WTC11 (cell line): ENCODE measurements around the gene AZIN2. TPM values are rescaled to one million over a fixed set of nuclear protein-coding genes. Genes with fewer than 3 reads are reported as not detected.

Source experiments
- ATAC-seq: fragments of 200-7000 bp; cut with Tn5 transposase; 2 replicates; pipeline ENCODE4 v1.10.0; 2021; ENCODE audit warnings: mild to moderate bottlenecking, moderate library complexity
- CTCF ChIA-PET: fragments of 300-600 bp; sonication (Branson Sonifier 250); formaldehyde crosslinking; loops from one replicate; lab custom pipeline; 2021; ENCODE audit warnings: antibody characterized with exemption; lab: Charles Lee
- POLR2A ChIA-PET: fragments of 350-600 bp; sonication (Branson Sonifier 250); formaldehyde crosslinking; loops from one replicate; lab custom pipeline; 2021; ENCODE audit warnings: antibody characterized with exemption; lab: Charles Lee
- DNase-seq: peaks from one replicate; pipeline ENCODE4 v3.0.0; 2021; ENCODE audit warnings: low spot score
- H3K27ac Mint-ChIP-seq: 2 replicates; pipeline ENCODE4 v1.8.0; 2021; ENCODE audit warnings: mixed read lengths
- H3K27me3 Mint-ChIP-seq: 2 replicates; pipeline ENCODE4 v1.8.0; 2021; ENCODE audit warnings: low read depth, mild to moderate bottlenecking, moderate library complexity, mixed read lengths
- H3K36me3 Mint-ChIP-seq: 2 replicates; pipeline ENCODE4 v1.8.0; 2021; ENCODE audit warnings: mixed read lengths
- H3K4me1 Mint-ChIP-seq: 2 replicates; pipeline ENCODE4 v1.8.0; 2022; ENCODE audit warnings: mixed read lengths
- H3K4me3 Mint-ChIP-seq: 2 replicates; pipeline ENCODE4 v1.8.0; 2021; ENCODE audit warnings: mild to moderate bottlenecking, moderate library complexity, mixed read lengths
- H3K9me3 Mint-ChIP-seq: 2 replicates; pipeline ENCODE4 v1.8.0; 2021; ENCODE audit warnings: mixed read lengths
- CBFB ChIP-seq: sonication (generic); formaldehyde crosslinking; IDR thresholded peaks from 2 replicates; pipeline ENCODE4 v1.8.1; 2022; ENCODE audit warnings: mild to moderate bottlenecking, low read depth, missing genetic modification reagents
- ELF4 ChIP-seq: sonication (generic); formaldehyde crosslinking; IDR thresholded peaks from 2 replicates; pipeline ENCODE4 v1.8.1; 2022; ENCODE audit warnings: low read depth, mild to moderate bottlenecking, moderate library complexity, missing genetic modification reagents
- ERG ChIP-seq: fragments of 250-450 bp; sonication (Bioruptor Pico); IDR thresholded peaks from 2 replicates; pipeline ENCODE4 v1.8.0; 2021; ENCODE audit warnings: mild to moderate bottlenecking
- ETV6 ChIP-seq: sonication (generic); formaldehyde crosslinking; IDR thresholded peaks from 2 replicates; pipeline ENCODE4 v1.8.1; 2022; ENCODE audit warnings: mild to moderate bottlenecking, missing genetic modification reagents
- NFATC4 ChIP-seq: fragments of 250-450 bp; sonication (Bioruptor Pico); IDR thresholded peaks from 2 replicates; pipeline ENCODE4 v1.9.0; 2021; ENCODE audit warnings: mild to moderate bottlenecking
- NR1H2 ChIP-seq: sonication (generic); formaldehyde crosslinking; IDR thresholded peaks from 2 replicates; pipeline ENCODE4 v1.9.0; 2021; ENCODE audit warnings: mild to moderate bottlenecking, moderate library complexity, missing genetic modification reagents
- RELA ChIP-seq: sonication (generic); formaldehyde crosslinking; IDR thresholded peaks from 2 replicates; pipeline ENCODE4 v1.8.1; 2022; ENCODE audit warnings: missing genetic modification reagents, mild to moderate bottlenecking, borderline replicate concordance
- SOX15 ChIP-seq: fragments of 250-450 bp; sonication (Bioruptor Pico); IDR thresholded peaks from 2 replicates; pipeline ENCODE4 v1.9.0; 2021; ENCODE audit warnings: mild to moderate bottlenecking
- ZBTB43 ChIP-seq: sonication (generic); formaldehyde crosslinking; IDR thresholded peaks from 2 replicates; pipeline ENCODE4 v1.8.1; 2023; ENCODE audit warnings: mild to moderate bottlenecking, missing genetic modification reagents
- ZNF396 ChIP-seq: fragments of 250-450 bp; sonication (Bioruptor Pico); IDR thresholded peaks from 2 replicates; pipeline ENCODE4 v1.8.0; 2021; ENCODE audit warnings: mild to moderate bottlenecking, moderate library complexity, borderline replicate concordance
- ZNF416 ChIP-seq: fragments of 250-450 bp; sonication (Bioruptor Pico); IDR thresholded peaks from 2 replicates; pipeline ENCODE4 v1.9.0; 2021; ENCODE audit warnings: mild to moderate bottlenecking, inconsistent platforms
- total RNA-seq: library from RNA; stranded (reverse); gene quantifications from 3 replicates; pipeline ENCODE4 v1.2.3, GENCODE V29; 2021
- TF ChIP-seq, protein P1 (sequence below): sonication (generic); formaldehyde crosslinking; IDR thresholded peaks from 2 replicates; pipeline ENCODE4 v1.8.0; 2022; ENCODE audit warnings: mild to moderate bottlenecking, missing genetic modification reagents
- TF ChIP-seq, protein P2 (sequence below): sonication (generic); formaldehyde crosslinking; IDR thresholded peaks from 2 replicates; pipeline ENCODE4 v1.8.0; 2023; ENCODE audit warnings: missing genetic modification reagents, mild to moderate bottlenecking, borderline replicate concordance
- TF ChIP-seq, protein P3 (sequence below): fragments of 250-450 bp; sonication (Bioruptor Pico); IDR thresholded peaks from 2 replicates; pipeline ENCODE4 v1.9.0; 2021; ENCODE audit warnings: mild to moderate bottlenecking
- TF ChIP-seq, protein P4 (sequence below): sonication (generic); formaldehyde crosslinking; IDR thresholded peaks from 2 replicates; pipeline ENCODE4 v1.8.1; 2023; ENCODE audit warnings: mild to moderate bottlenecking, missing genetic modification reagents, moderate library complexity
- TF ChIP-seq, protein P5 (sequence below): fragments of 250-450 bp; sonication (Bioruptor Pico); IDR thresholded peaks from 2 replicates; pipeline ENCODE4 v1.9.0; 2021; ENCODE audit warnings: mild to moderate bottlenecking

AZIN2 gene
- total RNA-seq, 1 experiment from 2014 or later = 1.7 TPM

DNA sequence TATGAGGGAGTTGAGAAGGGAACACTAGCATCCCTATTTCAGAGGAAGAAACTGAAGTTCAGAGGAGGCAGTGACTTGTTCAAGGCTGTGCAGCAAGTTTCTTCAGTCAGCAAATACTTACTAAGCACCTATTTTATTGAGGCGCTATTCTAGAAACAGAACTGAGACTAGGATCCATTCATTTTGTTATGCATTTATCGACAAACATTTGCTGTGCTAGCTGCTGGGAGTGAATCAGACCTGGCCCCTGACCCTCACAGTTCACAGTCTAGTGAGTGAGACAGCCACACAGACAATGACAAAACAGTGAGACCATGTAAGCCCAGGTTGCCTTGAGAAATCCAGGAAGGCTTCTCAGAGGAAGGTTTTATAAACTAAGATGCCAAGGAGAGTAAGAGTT is 72.7 kb downstream of the AZIN2 start:
- peak overlapping the region; percentile 93 for H3K27ac Mint-ChIP-seq
- H3K9me3 Mint-ChIP-seq = no peaks in the 10 kb centered on the region
- DNase-seq (no peak), ATAC-seq (no peak)
- H3K4me3 Mint-ChIP-seq = no peak overlapping the region
- CTCF ChIA-PET = interaction anchor here (0.6 to 4.6 kb wide), 6 partner anchors 13 to 347 kb away, joined by 3 to 83 read pairs (median 7); partner anchors contain the start of gene TRIM62
- H3K27me3 Mint-ChIP-seq = no peaks in the 10 kb centered on the region; the same call in 1 of the 2 replicates
- TF ChIP-seq CBFB (CRISPR knock-in tag) (no peak), ZNF416 (no peak), ZBTB43 (CRISPR knock-in tag) (no peak), RELA (CRISPR knock-in tag) (no peak), NFATC4 (CRISPR knock-in tag) (no peak)
- TF ChIP-seq, protein P1, sequence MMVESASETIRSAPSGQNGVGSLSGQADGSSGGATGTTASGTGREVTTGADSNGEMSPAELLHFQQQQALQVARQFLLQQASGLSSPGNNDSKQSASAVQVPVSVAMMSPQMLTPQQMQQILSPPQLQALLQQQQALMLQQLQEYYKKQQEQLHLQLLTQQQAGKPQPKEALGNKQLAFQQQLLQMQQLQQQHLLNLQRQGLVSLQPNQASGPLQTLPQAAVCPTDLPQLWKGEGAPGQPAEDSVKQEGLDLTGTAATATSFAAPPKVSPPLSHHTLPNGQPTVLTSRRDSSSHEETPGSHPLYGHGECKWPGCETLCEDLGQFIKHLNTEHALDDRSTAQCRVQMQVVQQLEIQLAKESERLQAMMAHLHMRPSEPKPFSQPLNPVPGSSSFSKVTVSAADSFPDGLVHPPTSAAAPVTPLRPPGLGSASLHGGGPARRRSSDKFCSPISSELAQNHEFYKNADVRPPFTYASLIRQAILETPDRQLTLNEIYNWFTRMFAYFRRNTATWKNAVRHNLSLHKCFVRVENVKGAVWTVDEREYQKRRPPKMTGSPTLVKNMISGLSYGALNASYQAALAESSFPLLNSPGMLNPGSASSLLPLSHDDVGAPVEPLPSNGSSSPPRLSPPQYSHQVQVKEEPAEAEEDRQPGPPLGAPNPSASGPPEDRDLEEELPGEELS (CRISPR knock-in tag) = no peak
- TF ChIP-seq, protein P2, sequence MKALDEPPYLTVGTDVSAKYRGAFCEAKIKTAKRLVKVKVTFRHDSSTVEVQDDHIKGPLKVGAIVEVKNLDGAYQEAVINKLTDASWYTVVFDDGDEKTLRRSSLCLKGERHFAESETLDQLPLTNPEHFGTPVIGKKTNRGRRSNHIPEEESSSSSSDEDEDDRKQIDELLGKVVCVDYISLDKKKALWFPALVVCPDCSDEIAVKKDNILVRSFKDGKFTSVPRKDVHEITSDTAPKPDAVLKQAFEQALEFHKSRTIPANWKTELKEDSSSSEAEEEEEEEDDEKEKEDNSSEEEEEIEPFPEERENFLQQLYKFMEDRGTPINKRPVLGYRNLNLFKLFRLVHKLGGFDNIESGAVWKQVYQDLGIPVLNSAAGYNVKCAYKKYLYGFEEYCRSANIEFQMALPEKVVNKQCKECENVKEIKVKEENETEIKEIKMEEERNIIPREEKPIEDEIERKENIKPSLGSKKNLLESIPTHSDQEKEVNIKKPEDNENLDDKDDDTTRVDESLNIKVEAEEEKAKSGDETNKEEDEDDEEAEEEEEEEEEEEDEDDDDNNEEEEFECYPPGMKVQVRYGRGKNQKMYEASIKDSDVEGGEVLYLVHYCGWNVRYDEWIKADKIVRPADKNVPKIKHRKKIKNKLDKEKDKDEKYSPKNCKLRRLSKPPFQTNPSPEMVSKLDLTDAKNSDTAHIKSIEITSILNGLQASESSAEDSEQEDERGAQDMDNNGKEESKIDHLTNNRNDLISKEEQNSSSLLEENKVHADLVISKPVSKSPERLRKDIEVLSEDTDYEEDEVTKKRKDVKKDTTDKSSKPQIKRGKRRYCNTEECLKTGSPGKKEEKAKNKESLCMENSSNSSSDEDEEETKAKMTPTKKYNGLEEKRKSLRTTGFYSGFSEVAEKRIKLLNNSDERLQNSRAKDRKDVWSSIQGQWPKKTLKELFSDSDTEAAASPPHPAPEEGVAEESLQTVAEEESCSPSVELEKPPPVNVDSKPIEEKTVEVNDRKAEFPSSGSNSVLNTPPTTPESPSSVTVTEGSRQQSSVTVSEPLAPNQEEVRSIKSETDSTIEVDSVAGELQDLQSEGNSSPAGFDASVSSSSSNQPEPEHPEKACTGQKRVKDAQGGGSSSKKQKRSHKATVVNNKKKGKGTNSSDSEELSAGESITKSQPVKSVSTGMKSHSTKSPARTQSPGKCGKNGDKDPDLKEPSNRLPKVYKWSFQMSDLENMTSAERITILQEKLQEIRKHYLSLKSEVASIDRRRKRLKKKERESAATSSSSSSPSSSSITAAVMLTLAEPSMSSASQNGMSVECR (CRISPR knock-in tag) = no peak
- TF ChIP-seq, protein P3, sequence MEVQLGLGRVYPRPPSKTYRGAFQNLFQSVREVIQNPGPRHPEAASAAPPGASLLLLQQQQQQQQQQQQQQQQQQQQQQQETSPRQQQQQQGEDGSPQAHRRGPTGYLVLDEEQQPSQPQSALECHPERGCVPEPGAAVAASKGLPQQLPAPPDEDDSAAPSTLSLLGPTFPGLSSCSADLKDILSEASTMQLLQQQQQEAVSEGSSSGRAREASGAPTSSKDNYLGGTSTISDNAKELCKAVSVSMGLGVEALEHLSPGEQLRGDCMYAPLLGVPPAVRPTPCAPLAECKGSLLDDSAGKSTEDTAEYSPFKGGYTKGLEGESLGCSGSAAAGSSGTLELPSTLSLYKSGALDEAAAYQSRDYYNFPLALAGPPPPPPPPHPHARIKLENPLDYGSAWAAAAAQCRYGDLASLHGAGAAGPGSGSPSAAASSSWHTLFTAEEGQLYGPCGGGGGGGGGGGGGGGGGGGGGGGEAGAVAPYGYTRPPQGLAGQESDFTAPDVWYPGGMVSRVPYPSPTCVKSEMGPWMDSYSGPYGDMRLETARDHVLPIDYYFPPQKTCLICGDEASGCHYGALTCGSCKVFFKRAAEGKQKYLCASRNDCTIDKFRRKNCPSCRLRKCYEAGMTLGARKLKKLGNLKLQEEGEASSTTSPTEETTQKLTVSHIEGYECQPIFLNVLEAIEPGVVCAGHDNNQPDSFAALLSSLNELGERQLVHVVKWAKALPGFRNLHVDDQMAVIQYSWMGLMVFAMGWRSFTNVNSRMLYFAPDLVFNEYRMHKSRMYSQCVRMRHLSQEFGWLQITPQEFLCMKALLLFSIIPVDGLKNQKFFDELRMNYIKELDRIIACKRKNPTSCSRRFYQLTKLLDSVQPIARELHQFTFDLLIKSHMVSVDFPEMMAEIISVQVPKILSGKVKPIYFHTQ (CRISPR knock-in tag) = no peak
- TF ChIP-seq, all 79 proteins: peak for 0
- POLR2A ChIA-PET = interaction anchor here (1.6 kb wide), 1 partner anchor 12 kb away, joined by 4 read pairs; no protein-coding TSS in a partner anchor
- Mint-ChIP-seq H3K4me1 (peaks cover 47% of the 10 kb centered on the region), H3K36me3 (peaks cover 16% of the 10 kb centered on the region)

GRCh38 chr1:33155877-33156538 is 75.1 kb downstream of the AZIN2 start:
- Mint-ChIP-seq H3K36me3 (peaks cover 19% of the 10 kb centered on the region), H3K9me3 (no peaks in the 10 kb centered on the region), H3K27ac (peak overlapping the region; percentile 43; the same call in 1 of the 2 replicates), H3K4me3 (no peak overlapping the region), H3K27me3 (no peaks in the 10 kb centered on the region; the same call in 1 of the 2 replicates), H3K4me1 (peaks cover 38% of the 10 kb centered on the region)
- ChIA-PET CTCF (no interaction called here), POLR2A (no interaction called here)
- DNase-seq = no peak
- no peak for ATAC-seq
- TF ChIP-seq NR1H2 (CRISPR knock-in tag) (no peak), ZNF396 (CRISPR knock-in tag) (no peak), SOX15 (no peak), ERG (CRISPR knock-in tag) (no peak), ETV6 (CRISPR knock-in tag) (no peak), ELF4 (CRISPR knock-in tag) (no peak)
- TF ChIP-seq, protein P4, sequence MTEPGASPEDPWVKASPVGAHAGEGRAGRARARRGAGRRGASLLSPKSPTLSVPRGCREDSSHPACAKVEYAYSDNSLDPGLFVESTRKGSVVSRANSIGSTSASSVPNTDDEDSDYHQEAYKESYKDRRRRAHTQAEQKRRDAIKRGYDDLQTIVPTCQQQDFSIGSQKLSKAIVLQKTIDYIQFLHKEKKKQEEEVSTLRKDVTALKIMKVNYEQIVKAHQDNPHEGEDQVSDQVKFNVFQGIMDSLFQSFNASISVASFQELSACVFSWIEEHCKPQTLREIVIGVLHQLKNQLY (CRISPR knock-in tag) = no peak
- TF ChIP-seq, protein P5, sequence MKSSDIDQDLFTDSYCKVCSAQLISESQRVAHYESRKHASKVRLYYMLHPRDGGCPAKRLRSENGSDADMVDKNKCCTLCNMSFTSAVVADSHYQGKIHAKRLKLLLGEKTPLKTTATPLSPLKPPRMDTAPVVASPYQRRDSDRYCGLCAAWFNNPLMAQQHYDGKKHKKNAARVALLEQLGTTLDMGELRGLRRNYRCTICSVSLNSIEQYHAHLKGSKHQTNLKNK = no peak
